T-cell (primary cell): ENCODE data around the gene SSC4D. TPM values are rescaled to one million over a fixed set of nuclear protein-coding genes. Genes with fewer than 3 reads are reported as not detected.
"Not testable (repeated sequence)": the region's sequence is repeated elsewhere in the genome, so short reads cannot be mapped to it uniquely, and the experiment has no call there.

Experiments
- ATAC-seq, 4 experiments: fragments of 200-7000 bp in 3 of 4; fragments of 150-1000 bp in 1 of 4; cut with Tn5 transposase; replicated peaks in 1 of 4; 1 replicate in 3 of 4; 2 replicates in 1 of 4; pipeline ENCODE4 v1.10.0; 2021; ENCODE audit warnings: moderate library complexity in 3 of 4, mild to moderate bottlenecking in 2 of 4, moderate number of reproducible peaks in 1 of 4
- CTCF ChIA-PET, 2 donors: fragments of 300-600 bp; sonication (Branson Sonifier 250); formaldehyde crosslinking; loops; one replicate each; lab custom pipeline; 2022; ENCODE audit warnings: antibody characterized with exemption in 2 of 2; lab: Charles Lee
- POLR2A ChIA-PET, 2 donors: fragments of 300-600 bp; sonication (Branson Sonifier 250); formaldehyde crosslinking; loops; one replicate each; lab custom pipeline; 2022; ENCODE audit warnings: antibody characterized with exemption in 2 of 2; lab: Charles Lee
- DNase-seq, 35 experiments: peaks; one replicate each; pipeline versions ENCODE4 v3.0.0 to v3.0.0-alpha.2; 2013 to 2023
- H3K27ac ChIP-seq: one replicate; pipeline ENCODE4 v1.5.1; 2013; ENCODE audit warnings: low read length
- H3K27me3 ChIP-seq, 2 experiments: replicated peaks in 1 of 2; 1 replicate in 1 of 2; 2 replicates in 1 of 2; pipeline versions ENCODE4 v1.6.1 to v1.7.0; 2013; ENCODE audit warnings: low read length in 1 of 2, mixed read lengths in 1 of 2; ENCODE audit not compliant: control insufficient read depth in 2 of 2, insufficient read depth in 2 of 2; ENCODE audit errors: extremely low read depth in 1 of 2
- H3K36me3 ChIP-seq, 2 donors: 1 replicate in 1 of 2; 2 replicates in 1 of 2; pipeline versions ENCODE4 v1.6.1 to v1.7.0; 2013; ENCODE audit warnings: low read length in 1 of 2; ENCODE audit not compliant: control insufficient read depth in 2 of 2, insufficient read depth in 1 of 2; ENCODE audit errors: extremely low read depth in 1 of 2
- H3K4me1 ChIP-seq, 2 experiments: 1 replicate in 1 of 2; 2 replicates in 1 of 2; pipeline versions ENCODE4 v1.6.1 to v1.7.0; 2013; ENCODE audit warnings: low read length in 2 of 2, mixed read lengths in 1 of 2; ENCODE audit not compliant: insufficient read depth in 2 of 2, control insufficient read depth in 1 of 2; ENCODE audit errors: extremely low read depth in 1 of 2
- H3K4me3 ChIP-seq, 2 donors: 1 replicate in 1 of 2; 2 replicates in 1 of 2; pipeline versions ENCODE4 v1.5.1 to v1.7.0; 2013; ENCODE audit warnings: mild to moderate bottlenecking in 2 of 2, low read length in 1 of 2, moderate library complexity in 1 of 2; ENCODE audit not compliant: control insufficient read depth in 1 of 2; ENCODE audit errors: extremely low read depth in 1 of 2
- H3K9me3 ChIP-seq: 2 replicates; pipeline ENCODE4 v1.7.0; 2013
- H3K27ac Mint-ChIP-seq, 2 donors: one replicate each; pipeline ENCODE4 v1.8.0; 2020 to 2021; ENCODE audit warnings: mild to moderate bottlenecking in 2 of 2, mixed read lengths in 2 of 2
- H3K27me3 Mint-ChIP-seq, 2 donors: one replicate each; pipeline ENCODE4 v1.8.0; 2021 to 2022; ENCODE audit warnings: mixed read lengths in 2 of 2
- H3K36me3 Mint-ChIP-seq: one replicate; pipeline ENCODE4 v1.8.0; 2021; ENCODE audit warnings: mixed read lengths
- H3K4me1 Mint-ChIP-seq, 3 donors: one replicate each; pipeline ENCODE4 v1.8.0; 2020 to 2022; ENCODE audit warnings: mixed read lengths in 3 of 3, mild to moderate bottlenecking in 1 of 3
- H3K4me3 Mint-ChIP-seq, 3 donors: one replicate each; pipeline ENCODE4 v1.8.0; 2020 to 2022; ENCODE audit warnings: mild to moderate bottlenecking in 3 of 3, mixed read lengths in 3 of 3, moderate library complexity in 3 of 3
- H3K9me3 Mint-ChIP-seq, 3 donors: one replicate each; pipeline ENCODE4 v1.8.0; 2020 to 2022; ENCODE audit warnings: mixed read lengths in 3 of 3
- WGBS: methylation state at CpG from one replicate; pipeline ENCODE4 v1.1.5; 2013; ENCODE audit warnings: missing lambda C conversion rate; ENCODE audit not compliant: insufficient coverage; 5-methylcytosine and 5-hydroxymethylcytosine counted together
- total RNA-seq, 35 experiments: library from RNA in 6 of 35; stranded (reverse) in 6 of 35; fragments of 120-200 nt in 1 of 35; gene quantifications; one replicate each; pipeline versions ENCODE4 v1.2.1 to v1.2.4 and lab custom pipeline; 2013 to 2026

Gene SSC4D
- total RNA-seq, 5 donors from 2014 or later (not counting 1 experiment from before 2014, with no cell fraction given), result 0.20 to 0.76 (median 0.28) TPM; not detected in 2

DNA sequence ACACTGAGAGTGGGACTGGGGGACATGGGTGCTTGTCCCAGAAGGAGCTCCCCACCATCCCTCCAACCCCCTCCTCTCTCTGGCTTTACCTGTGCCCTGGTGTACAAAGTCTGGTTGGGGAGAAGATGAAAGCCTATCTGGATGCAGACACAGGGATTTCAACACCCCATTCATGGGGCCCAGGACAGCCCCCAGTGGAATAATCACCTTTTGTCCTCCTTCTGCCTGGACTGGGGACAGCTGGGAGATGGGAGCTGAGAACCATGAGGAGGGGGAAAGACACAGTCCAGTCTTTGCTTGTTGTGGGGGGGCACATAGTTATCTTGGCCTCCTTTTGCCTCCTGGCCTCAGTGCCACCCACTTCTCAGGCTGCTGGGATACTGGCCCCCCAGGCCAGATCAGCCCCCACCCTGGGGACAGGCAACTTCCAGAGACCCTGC lies 1.4 kb downstream of the SSC4D start:
- no peak for DNase-seq
- ATAC-seq, result no peak
- Mint-ChIP-seq H3K4me3 (no peak overlapping the region), H3K9me3 (no peaks in the 10 kb centered on the region), H3K27me3 (no peaks in the 10 kb centered on the region), H3K4me1 (peaks cover 0 to 5% (median 4%) of the 10 kb centered on the region in 3 donors), H3K27ac (no peak overlapping the region), H3K36me3 (no peaks in the 10 kb centered on the region)
- no peaks in the 10 kb centered on the region for H3K36me3 ChIP-seq
- POLR2A ChIA-PET, result no interaction called here
- CTCF ChIA-PET, result interaction anchor here in 1 of 2 donors (0.5 kb wide), 1 partner anchor 119 kb away, joined by 4 read pairs; no protein-coding TSS in a partner anchor
- peaks cover 0 to 2% of the 10 kb centered on the region in 2 experiments for H3K4me1 ChIP-seq
- no peaks in the 10 kb centered on the region for H3K9me3 ChIP-seq
- peaks cover 0 to 7% of the 10 kb centered on the region in 2 experiments for H3K27me3 ChIP-seq
- H3K4me3 ChIP-seq, result no peak overlapping the region
- H3K27ac ChIP-seq, result no peak overlapping the region

DNA sequence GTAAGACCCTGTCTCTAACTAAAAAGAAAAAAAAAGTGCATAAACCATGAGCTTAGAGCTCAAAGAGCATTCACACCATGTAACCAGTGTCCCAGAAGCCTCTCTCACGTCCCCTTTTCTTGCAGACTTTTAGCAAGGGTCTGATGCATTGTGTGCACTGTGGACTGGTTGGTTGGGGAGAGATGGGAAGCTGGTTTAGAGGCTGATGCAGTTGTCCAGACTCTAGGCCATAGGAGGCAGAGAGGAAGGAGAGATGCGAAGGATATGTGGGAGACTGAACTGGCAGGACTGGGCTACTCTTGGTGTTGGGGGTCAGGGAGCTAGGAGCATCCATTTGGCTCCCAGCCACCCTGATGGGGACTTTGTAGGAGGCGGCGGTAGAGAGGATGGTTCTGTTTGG lies 1.8 kb downstream of the SSC4D start:
- peaks cover 0 to 7% of the 10 kb centered on the region in 2 experiments for H3K27me3 ChIP-seq
- Mint-ChIP-seq H3K27ac (no peak overlapping the region), H3K27me3 (no peaks in the 10 kb centered on the region), H3K4me1 (peaks cover 0 to 5% (median 4%) of the 10 kb centered on the region in 3 donors), H3K4me3 (no peak overlapping the region), H3K36me3 (no peaks in the 10 kb centered on the region), H3K9me3 (no peaks in the 10 kb centered on the region)
- ChIA-PET CTCF (no interaction called here), POLR2A (no interaction called here)
- no peaks in the 10 kb centered on the region for H3K9me3 ChIP-seq
- no peak for ATAC-seq
- H3K27ac ChIP-seq, result no peak overlapping the region
- H3K4me1 ChIP-seq, result peaks cover 0 to 2% of the 10 kb centered on the region in 2 experiments
- no peak overlapping the region for H3K4me3 ChIP-seq
- no peaks in the 10 kb centered on the region for H3K36me3 ChIP-seq
- DNase-seq, result no peak
- no CpG with 5 or more reads among the region's 4 CpGs for WGBS

DNA sequence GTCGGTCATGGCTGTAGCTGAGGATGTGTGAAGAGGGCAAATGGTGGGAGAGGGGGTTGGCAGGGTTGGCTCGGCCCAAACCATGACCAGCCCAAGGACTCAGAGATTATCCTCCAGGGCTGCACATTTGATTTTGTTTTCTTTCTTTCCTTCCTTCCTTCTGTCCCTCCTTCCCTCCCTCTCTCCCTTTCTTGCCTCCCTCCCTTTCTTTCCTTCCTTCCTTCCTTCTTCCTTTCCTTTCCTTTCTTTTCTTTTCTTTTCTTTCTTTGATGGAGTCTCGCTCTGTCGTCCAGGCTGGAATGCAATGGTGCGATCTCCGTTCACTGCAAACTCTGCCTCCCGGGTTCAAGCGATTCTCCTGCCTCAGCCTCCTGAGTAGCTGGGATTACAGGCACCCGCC lies 3.8 kb downstream of the SSC4D start:
- Mint-ChIP-seq H3K4me1 (peaks cover 2 to 5% (median 4%) of the 10 kb centered on the region in 3 donors), H3K9me3 (no peaks in the 10 kb centered on the region), H3K27me3 (no peaks in the 10 kb centered on the region), H3K36me3 (no peaks in the 10 kb centered on the region), H3K4me3 (no peak overlapping the region), H3K27ac (no peak overlapping the region)
- CTCF ChIA-PET, result no interaction called here
- no peak for ATAC-seq
- no peak overlapping the region for H3K27ac ChIP-seq
- no peak for DNase-seq
- no peaks in the 10 kb centered on the region for H3K9me3 ChIP-seq
- 96% methylated on average over 4 of the region's 9 CpGs for WGBS
- H3K4me3 ChIP-seq, result no peak overlapping the region
- H3K36me3 ChIP-seq, result no peaks in the 10 kb centered on the region
- H3K4me1 ChIP-seq, result peaks cover 0 to 2% of the 10 kb centered on the region in 2 experiments
- H3K27me3 ChIP-seq, result peaks cover 0 to 3% of the 10 kb centered on the region in 2 experiments
- POLR2A ChIA-PET, result no interaction called here

DNA sequence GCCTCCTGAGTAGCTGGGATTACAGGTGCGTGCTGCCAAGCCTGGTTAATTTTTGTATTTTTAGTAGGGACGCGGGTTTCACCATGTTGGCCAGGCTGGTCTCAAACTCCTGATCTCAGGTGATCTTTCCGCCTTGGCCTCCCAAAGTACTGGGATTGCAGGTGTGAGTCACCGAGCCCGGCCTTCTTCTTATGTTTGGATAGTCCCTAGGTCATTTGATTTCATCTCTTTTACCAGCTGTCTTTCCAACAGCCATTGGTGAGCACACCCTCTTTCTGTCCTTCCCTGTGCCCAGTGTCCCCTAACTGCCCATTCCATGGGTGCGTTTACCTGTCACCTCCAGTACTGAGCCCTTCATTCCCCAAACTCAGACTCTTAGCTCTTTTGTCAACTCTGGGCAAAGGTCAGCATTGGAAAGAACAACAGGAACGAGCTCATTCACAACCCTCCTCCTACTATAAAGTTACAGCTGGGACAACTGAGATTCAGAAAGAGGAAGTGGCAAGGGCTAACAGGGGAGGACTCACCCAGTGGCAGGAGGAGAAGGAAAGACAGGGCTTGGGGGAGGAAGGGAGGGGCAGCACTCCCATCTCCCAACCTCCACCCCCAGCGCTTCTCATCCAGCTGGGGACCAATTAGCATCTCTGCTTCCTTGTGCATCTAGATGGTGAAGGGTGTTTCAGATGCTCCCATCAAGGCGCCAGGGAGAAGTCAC lies 5.6 kb downstream of the SSC4D start:
- Mint-ChIP-seq H3K36me3 (no peaks in the 10 kb centered on the region), H3K9me3 (no peaks in the 10 kb centered on the region), H3K27ac (no peak overlapping the region), H3K4me1 (peaks cover 2 to 5% (median 4%) of the 10 kb centered on the region in 3 donors), H3K4me3 (no peak overlapping the region), H3K27me3 (no peaks in the 10 kb centered on the region)
- ChIA-PET CTCF (no interaction called here), POLR2A (interaction anchor here in 1 of 2 donors (0.6 kb wide), 1 partner anchor 798 kb away, joined by 8 read pairs; no protein-coding TSS in a partner anchor)
- Histone ChIP-seq H3K4me3 (no peak overlapping the region), H3K9me3 (no peaks in the 10 kb centered on the region), H3K4me1 (peaks cover 0 to 2% of the 10 kb centered on the region in 2 experiments), H3K27ac (no peak overlapping the region), H3K27me3 (peaks cover 0 to 3% of the 10 kb centered on the region in 2 experiments), H3K36me3 (no peaks in the 10 kb centered on the region)
- ATAC-seq (no peak), DNase-seq (no peak)
- WGBS, result 95% methylated on average over 5 of the region's 10 CpGs

DNA sequence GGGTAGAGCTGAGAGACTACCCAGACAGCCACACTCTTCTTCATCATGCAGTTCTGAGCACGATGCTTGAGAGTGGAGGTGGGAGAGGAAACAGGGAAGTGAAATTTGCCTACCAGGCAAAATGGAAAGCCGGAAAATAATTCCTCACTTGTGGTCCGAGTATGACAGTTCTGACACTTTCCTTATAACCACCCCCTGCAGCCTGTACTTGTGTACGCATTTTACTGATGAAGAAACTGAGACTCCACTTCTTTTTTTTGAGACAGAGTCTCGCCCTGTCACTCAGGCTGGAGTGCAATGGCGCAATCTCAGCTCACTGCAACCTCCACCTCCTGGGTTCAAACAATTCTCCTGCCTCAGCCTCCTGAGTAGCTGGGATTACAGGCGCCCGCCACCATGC lies 6.4 kb downstream of the SSC4D start:
- CTCF ChIA-PET, H3K4me1 ChIP-seq, H3K27ac Mint-ChIP-seq, H3K9me3 ChIP-seq, H3K4me3 Mint-ChIP-seq, POLR2A ChIA-PET, H3K27me3 Mint-ChIP-seq, H3K9me3 Mint-ChIP-seq, DNase-seq, H3K36me3 ChIP-seq, H3K36me3 Mint-ChIP-seq, H3K4me3 ChIP-seq, H3K27me3 ChIP-seq, ATAC-seq, H3K27ac ChIP-seq: not testable (repeated sequence)
- H3K4me1 Mint-ChIP-seq, result peaks cover 4 to 10% (median 8%) of the 10 kb centered on the region in 3 donors
- WGBS, result 80% methylated on average over 1 of the region's 8 CpGs

DNA sequence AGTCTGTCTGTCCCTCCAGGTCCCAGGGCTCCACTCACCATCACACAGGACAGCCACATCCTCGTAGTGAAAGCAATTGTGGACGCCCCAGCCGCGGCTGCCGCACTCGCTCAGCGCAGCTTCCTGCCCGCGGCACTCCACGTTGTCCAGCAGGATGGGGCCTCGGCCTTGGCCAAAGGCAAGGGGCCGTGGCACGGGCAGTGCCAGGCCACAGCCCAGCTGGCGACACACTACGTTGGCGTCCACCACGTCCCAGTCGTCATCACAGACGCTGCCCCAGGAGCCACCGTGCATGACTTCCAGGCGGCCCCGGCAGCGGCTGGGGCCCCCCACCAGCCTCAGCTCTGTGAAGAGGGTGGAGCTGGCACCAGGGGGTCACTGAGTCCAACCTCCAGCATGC lies 9.2 kb downstream of the SSC4D start:
- ATAC-seq (no peak), DNase-seq (no peak)
- Histone ChIP-seq H3K4me3 (no peak overlapping the region), H3K4me1 (peaks cover 4 to 22% of the 10 kb centered on the region in 2 experiments), H3K9me3 (no peaks in the 10 kb centered on the region), H3K36me3 (no peaks in the 10 kb centered on the region), H3K27ac (no peak overlapping the region), H3K27me3 (peaks cover 0 to 4% of the 10 kb centered on the region in 2 experiments)
- Mint-ChIP-seq H3K4me3 (no peak overlapping the region), H3K27me3 (no peaks in the 10 kb centered on the region), H3K4me1 (peaks cover 15 to 21% (median 15%) of the 10 kb centered on the region in 3 donors), H3K9me3 (no peaks in the 10 kb centered on the region), H3K27ac (no peak overlapping the region), H3K36me3 (no peaks in the 10 kb centered on the region)
- CTCF ChIA-PET, result no interaction called here
- 94% methylated on average over 15 of the region's 23 CpGs for WGBS
- POLR2A ChIA-PET, result no interaction called here
